DND-41 (cell line): ENCODE measurements around the gene GRID1.

Experiments
- EZH2 ChIP-seq: IDR thresholded peaks from 3 replicates; pipeline ENCODE4 v1.6.1; 2012; ENCODE audit warnings: borderline replicate concordance, low read depth, mild to moderate bottlenecking, moderate library complexity, low read length, inconsistent platforms; ENCODE audit not compliant: severe bottlenecking
- TF ChIP-seq, protein P1 (sequence below): IDR thresholded peaks from 2 replicates; pipeline ENCODE4 v1.5.1; 2012; ENCODE audit warnings: borderline replicate concordance, low read length, moderate library complexity, mild to moderate bottlenecking; ENCODE audit not compliant: poor library complexity, severe bottlenecking; ENCODE audit errors: extremely low read depth

DNA sequence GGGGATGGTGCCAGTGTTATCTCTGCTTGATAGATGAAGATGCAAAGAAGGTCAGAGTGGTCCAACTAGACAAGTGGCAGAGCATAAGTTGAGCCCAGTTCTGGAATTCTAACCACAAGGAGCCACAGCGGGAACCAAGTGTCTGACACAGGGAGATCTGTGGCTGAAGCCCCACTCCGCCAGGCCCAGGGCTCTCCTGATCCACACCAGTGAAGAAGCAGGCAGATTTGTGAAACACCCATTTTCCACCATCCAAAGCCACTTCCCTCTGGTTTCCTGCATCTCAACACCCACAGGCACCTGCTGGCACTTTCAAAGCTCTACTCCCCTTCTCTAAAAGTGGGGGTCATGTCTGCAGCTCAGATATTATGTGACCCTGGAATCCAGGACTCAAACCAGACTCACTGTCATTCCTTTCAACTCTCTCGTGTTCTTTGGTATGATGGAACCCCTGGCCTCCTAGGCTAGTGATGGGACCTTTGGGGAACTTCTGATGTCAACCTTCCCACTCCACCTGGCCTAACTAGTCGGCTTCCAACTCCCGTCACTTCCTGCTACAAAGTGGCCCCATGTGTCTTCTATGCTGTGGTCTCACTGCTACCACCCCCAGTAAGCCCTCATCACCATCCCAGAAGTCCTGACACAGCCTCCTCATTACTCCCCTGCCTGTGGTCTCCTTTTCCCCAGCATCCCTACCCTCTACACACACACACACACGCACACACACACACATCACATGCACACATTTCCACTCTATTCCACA lies 177.6 kb downstream of the GRID1 start:
- TF ChIP-seq, protein P1, sequence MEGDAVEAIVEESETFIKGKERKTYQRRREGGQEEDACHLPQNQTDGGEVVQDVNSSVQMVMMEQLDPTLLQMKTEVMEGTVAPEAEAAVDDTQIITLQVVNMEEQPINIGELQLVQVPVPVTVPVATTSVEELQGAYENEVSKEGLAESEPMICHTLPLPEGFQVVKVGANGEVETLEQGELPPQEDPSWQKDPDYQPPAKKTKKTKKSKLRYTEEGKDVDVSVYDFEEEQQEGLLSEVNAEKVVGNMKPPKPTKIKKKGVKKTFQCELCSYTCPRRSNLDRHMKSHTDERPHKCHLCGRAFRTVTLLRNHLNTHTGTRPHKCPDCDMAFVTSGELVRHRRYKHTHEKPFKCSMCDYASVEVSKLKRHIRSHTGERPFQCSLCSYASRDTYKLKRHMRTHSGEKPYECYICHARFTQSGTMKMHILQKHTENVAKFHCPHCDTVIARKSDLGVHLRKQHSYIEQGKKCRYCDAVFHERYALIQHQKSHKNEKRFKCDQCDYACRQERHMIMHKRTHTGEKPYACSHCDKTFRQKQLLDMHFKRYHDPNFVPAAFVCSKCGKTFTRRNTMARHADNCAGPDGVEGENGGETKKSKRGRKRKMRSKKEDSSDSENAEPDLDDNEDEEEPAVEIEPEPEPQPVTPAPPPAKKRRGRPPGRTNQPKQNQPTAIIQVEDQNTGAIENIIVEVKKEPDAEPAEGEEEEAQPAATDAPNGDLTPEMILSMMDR = no peak
- TF ChIP-seq EZH2 = no peak
